Measurements from ENCODE around the gene SNTG2. TPM values are rescaled to one million over a fixed set of nuclear protein-coding genes. Genes with fewer than 3 reads are reported as not detected.

The SNTG2 gene
- total and polyA plus RNA-seq, 2 donors (not counting 3 experiments of a cell fraction or from before 2014, with no cell fraction given), result not detected

DNA sequence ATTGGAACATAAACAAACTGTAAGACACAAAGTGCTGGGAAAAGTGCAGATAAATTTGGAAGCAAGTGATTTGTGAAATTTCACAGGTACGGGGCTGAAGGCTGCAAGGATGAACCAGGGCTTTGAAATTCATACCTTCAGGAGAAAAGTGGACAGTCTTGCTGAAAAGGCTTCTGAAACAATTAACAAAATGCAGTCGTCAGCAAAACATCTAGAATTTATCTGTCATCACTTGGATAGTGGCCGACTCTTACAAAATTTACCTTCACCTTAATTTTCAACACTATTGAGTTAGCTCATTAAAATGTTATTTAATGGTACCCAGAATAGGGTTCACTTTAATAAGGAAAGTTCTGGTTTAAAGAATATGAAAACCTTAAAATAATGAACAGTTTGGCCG lies 138.3 kb downstream of the SNTG2 start:
- dilution Hi-C loops (cut with MboI; ENCODE audit: extremely low pct_ligation_motif_present, low sequenced_read_pairs), result no loop called here

More for the DNA sequence above, 138.3 kb downstream of the SNTG2 start:
- CTCF ChIA-PET, result no interaction called here
- no TSS peak for BruUV-seq (replicated peaks)
- no peak overlapping the region for H3K9ac ChIP-seq (replicated peaks; ENCODE audit: extremely low read depth, insufficient read depth, low read length)
- no peak overlapping the region for H3K27ac ChIP-seq (ENCODE audit: insufficient read depth, low read depth, low read length)
- H2AFZ ChIP-seq (ENCODE audit: low read depth, low read length), result no peak overlapping the region
- POLR2A ChIA-PET, result no interaction called here
- H3K36me3 ChIP-seq (ENCODE audit: control insufficient read depth in 2 of 2, extremely low read depth in 1 of 2, insufficient read depth in 2 of 2, low read length in 2 of 2), result no peaks in the 10 kb centered on the region
- H4K20me1 ChIP-seq (replicated peaks; ENCODE audit: control insufficient read depth, extremely low read depth, insufficient read depth, low read length), result no peaks in the 10 kb centered on the region
- no peaks in the 10 kb centered on the region for H3K4me1 ChIP-seq (ENCODE audit: control insufficient read depth, extremely low read depth, insufficient read depth, low read length)
- H3K27me3 ChIP-seq (ENCODE audit: control insufficient read depth in 2 of 2, insufficient read depth in 2 of 2, low read length in 2 of 2), result no peaks in the 10 kb centered on the region
- no peak for DNase-seq (ENCODE audit: low read depth, low spot score)
- no peaks in the 10 kb centered on the region for H3K79me2 ChIP-seq (ENCODE audit: control insufficient read depth, insufficient read depth, low read length)
- FAIRE-seq, result no peak
- TF ChIP-seq POLR2AphosphoS5 (IDR thresholded peaks at IDR 0.05; ENCODE audit: insufficient read depth, low read depth, low read length) (no peak), GATA2 (IDR thresholded peaks at IDR 0.05; ENCODE audit: insufficient read depth, insufficient read length, low read depth, low read length) (no peak), JUN (IDR thresholded peaks at IDR 0.05; ENCODE audit: borderline replicate concordance, insufficient read depth, insufficient read length, low read depth) (no peak), POLR2A (IDR thresholded peaks at IDR 0.05; ENCODE audit: low read depth, low read length) (no peak), FOS (IDR thresholded peaks at IDR 0.05; ENCODE audit: borderline replicate concordance, insufficient read depth, low read length) (no peak), EZH2 (IDR thresholded peaks at IDR 0.05; ENCODE audit: borderline replicate concordance, low read depth, low read length, severe bottlenecking) (no peak), MYC (IDR thresholded peaks at IDR 0.05; ENCODE audit: low read depth, low read length) (no peak)
- TF ChIP-seq, protein P1, sequence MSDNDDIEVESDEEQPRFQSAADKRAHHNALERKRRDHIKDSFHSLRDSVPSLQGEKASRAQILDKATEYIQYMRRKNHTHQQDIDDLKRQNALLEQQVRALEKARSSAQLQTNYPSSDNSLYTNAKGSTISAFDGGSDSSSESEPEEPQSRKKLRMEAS (IDR thresholded peaks at IDR 0.05; ENCODE audit: insufficient read depth, insufficient read length), result no peak
- TF ChIP-seq, protein P2, sequence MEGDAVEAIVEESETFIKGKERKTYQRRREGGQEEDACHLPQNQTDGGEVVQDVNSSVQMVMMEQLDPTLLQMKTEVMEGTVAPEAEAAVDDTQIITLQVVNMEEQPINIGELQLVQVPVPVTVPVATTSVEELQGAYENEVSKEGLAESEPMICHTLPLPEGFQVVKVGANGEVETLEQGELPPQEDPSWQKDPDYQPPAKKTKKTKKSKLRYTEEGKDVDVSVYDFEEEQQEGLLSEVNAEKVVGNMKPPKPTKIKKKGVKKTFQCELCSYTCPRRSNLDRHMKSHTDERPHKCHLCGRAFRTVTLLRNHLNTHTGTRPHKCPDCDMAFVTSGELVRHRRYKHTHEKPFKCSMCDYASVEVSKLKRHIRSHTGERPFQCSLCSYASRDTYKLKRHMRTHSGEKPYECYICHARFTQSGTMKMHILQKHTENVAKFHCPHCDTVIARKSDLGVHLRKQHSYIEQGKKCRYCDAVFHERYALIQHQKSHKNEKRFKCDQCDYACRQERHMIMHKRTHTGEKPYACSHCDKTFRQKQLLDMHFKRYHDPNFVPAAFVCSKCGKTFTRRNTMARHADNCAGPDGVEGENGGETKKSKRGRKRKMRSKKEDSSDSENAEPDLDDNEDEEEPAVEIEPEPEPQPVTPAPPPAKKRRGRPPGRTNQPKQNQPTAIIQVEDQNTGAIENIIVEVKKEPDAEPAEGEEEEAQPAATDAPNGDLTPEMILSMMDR (IDR thresholded peaks at IDR 0.05; ENCODE audit: extremely low read depth in 1 of 2, insufficient read depth in 1 of 2, low read depth in 1 of 2, low read length in 2 of 2), result no peak
- no peak overlapping the region for H3K4me3 ChIP-seq (replicated peaks in 1 of 3; ENCODE audit: insufficient read depth in 1 of 3, low read depth in 1 of 3, low read length in 3 of 3)
- H3K9me1 ChIP-seq (replicated peaks; ENCODE audit: control insufficient read depth, extremely low read depth, insufficient read depth, low read length), result no peaks in the 10 kb centered on the region
- no peak overlapping the region for H3K4me2 ChIP-seq (ENCODE audit: insufficient read depth, low read length)
- no peaks in the 10 kb centered on the region for H3K9me3 ChIP-seq (replicated peaks; ENCODE audit: control insufficient read depth, insufficient read depth, low read length)
- intact Hi-C loops (cut with micrococcal nuclease), result no loop called here
